Measurements from ENCODE around the gene HPCAL1. TPM values are rescaled to one million over a fixed set of nuclear protein-coding genes. Genes with fewer than 3 reads are reported as not detected.

Gene HPCAL1
- total RNA-seq, 1 experiment from 2014 or later = 26.9 TPM

GRCh38 chr2:10322481-10322880, 19.8 kb downstream of the HPCAL1 start:
- no peaks in the 10 kb centered on the region for H3K27me3 Mint-ChIP-seq (ENCODE audit: insufficient read depth, unreplicated experiment)
- no peak for DNase-seq
- Histone ChIP-seq H3K4me1 (peaks cover 47% of the 10 kb centered on the region), H3K27me3 (replicated peaks; ENCODE audit: control insufficient read depth, insufficient read depth, low read length) (no peaks in the 10 kb centered on the region), H3K9me3 (peaks cover 10% of the 10 kb centered on the region; the same call in 1 of the 2 replicates), H3K36me3 (ENCODE audit: control insufficient read depth, insufficient read depth, low read length) (peaks cover 3% of the 10 kb centered on the region; the same call in 1 of the 2 replicates), H3K4me3 (ENCODE audit: low read depth, low read length) (no peak overlapping the region)
- no TSS peak for BruUV-seq (replicated peaks)
- H3K36me3 Mint-ChIP-seq (ENCODE audit: insufficient read depth, unreplicated experiment) = peaks cover 7% of the 10 kb centered on the region
- ChIA-PET POLR2A (interaction anchor here (0.5 to 1.0 kb wide), 2 partner anchors 18 to 95 kb away, joined by 3 read pairs; no protein-coding TSS in a partner anchor), CTCF (interaction anchor here (1.2 to 2.0 kb wide), 3 partner anchors 19 to 87 kb away, joined by 4 to 7 read pairs (median 6); partner anchors contain the start of gene HPCAL1)
- no peak overlapping the region for H3K27ac Mint-ChIP-seq (ENCODE audit: unreplicated experiment)
- H3K9me3 Mint-ChIP-seq (ENCODE audit: unreplicated experiment) = peaks cover 11% of the 10 kb centered on the region
- H3K4me1 Mint-ChIP-seq (ENCODE audit: low read depth, unreplicated experiment) = peaks cover 26% of the 10 kb centered on the region
- intact Hi-C loops (cut with micrococcal nuclease; ENCODE audit: unreplicated experiment) = loop anchor here (1.0 kb wide), 1 partner anchor 19 kb away; no protein-coding TSS in a partner anchor
- TF ChIP-seq, protein P1, sequence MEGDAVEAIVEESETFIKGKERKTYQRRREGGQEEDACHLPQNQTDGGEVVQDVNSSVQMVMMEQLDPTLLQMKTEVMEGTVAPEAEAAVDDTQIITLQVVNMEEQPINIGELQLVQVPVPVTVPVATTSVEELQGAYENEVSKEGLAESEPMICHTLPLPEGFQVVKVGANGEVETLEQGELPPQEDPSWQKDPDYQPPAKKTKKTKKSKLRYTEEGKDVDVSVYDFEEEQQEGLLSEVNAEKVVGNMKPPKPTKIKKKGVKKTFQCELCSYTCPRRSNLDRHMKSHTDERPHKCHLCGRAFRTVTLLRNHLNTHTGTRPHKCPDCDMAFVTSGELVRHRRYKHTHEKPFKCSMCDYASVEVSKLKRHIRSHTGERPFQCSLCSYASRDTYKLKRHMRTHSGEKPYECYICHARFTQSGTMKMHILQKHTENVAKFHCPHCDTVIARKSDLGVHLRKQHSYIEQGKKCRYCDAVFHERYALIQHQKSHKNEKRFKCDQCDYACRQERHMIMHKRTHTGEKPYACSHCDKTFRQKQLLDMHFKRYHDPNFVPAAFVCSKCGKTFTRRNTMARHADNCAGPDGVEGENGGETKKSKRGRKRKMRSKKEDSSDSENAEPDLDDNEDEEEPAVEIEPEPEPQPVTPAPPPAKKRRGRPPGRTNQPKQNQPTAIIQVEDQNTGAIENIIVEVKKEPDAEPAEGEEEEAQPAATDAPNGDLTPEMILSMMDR (IDR thresholded peaks at IDR 0.05; ENCODE audit: insufficient read depth in 1 of 2, low read depth in 1 of 2, low read length in 1 of 2, severe bottlenecking in 1 of 2, unreplicated experiment in 1 of 2) = no peak
- H3K4me3 Mint-ChIP-seq (ENCODE audit: unreplicated experiment) = peak overlapping the region; percentile 9

GRCh38 chr2:10322973-10323372, 20.3 kb downstream of the HPCAL1 start:
- TF ChIP-seq, protein P1 (IDR thresholded peaks at IDR 0.05; ENCODE audit: insufficient read depth in 1 of 2, low read depth in 1 of 2, low read length in 1 of 2, severe bottlenecking in 1 of 2, unreplicated experiment in 1 of 2) = no peak
- POLR2A ChIA-PET = interaction anchor here (0.5 to 1.0 kb wide), 2 partner anchors 19 to 94 kb away, joined by 3 read pairs; no protein-coding TSS in a partner anchor
- Mint-ChIP-seq H3K4me3 (ENCODE audit: unreplicated experiment) (peak overlapping the region; percentile 9), H3K4me1 (ENCODE audit: low read depth, unreplicated experiment) (peaks cover 26% of the 10 kb centered on the region), H3K9me3 (ENCODE audit: unreplicated experiment) (peaks cover 11% of the 10 kb centered on the region), H3K27me3 (ENCODE audit: insufficient read depth, unreplicated experiment) (no peaks in the 10 kb centered on the region), H3K27ac (ENCODE audit: unreplicated experiment) (peak overlapping the region; percentile 87), H3K36me3 (ENCODE audit: insufficient read depth, unreplicated experiment) (peaks cover 7% of the 10 kb centered on the region)
- Histone ChIP-seq H3K27me3 (replicated peaks; ENCODE audit: control insufficient read depth, insufficient read depth, low read length) (no peaks in the 10 kb centered on the region), H3K4me3 (ENCODE audit: low read depth, low read length) (no peak overlapping the region), H3K4me1 (peaks cover 47% of the 10 kb centered on the region), H3K9me3 (peaks cover 10% of the 10 kb centered on the region; the same call in 1 of the 2 replicates), H3K36me3 (ENCODE audit: control insufficient read depth, insufficient read depth, low read length) (peaks cover 3% of the 10 kb centered on the region; the same call in 1 of the 2 replicates)
- DNase-seq = no peak
- BruUV-seq (replicated peaks) = no TSS peak
- CTCF ChIA-PET = interaction anchor here (1.2 to 2.0 kb wide), 3 partner anchors 20 to 86 kb away, joined by 4 to 7 read pairs (median 6); partner anchors contain the start of gene HPCAL1
- intact Hi-C loops (cut with micrococcal nuclease; ENCODE audit: unreplicated experiment) = loop anchor here (1.0 kb wide), 1 partner anchor 20 kb away; no protein-coding TSS in a partner anchor

GRCh38 chr2:10323535-10323934, 20.8 kb downstream of the HPCAL1 start:
- Mint-ChIP-seq H3K27ac (ENCODE audit: unreplicated experiment) (peak overlapping the region; percentile 87), H3K27me3 (ENCODE audit: insufficient read depth, unreplicated experiment) (no peaks in the 10 kb centered on the region), H3K9me3 (ENCODE audit: unreplicated experiment) (peaks cover 11% of the 10 kb centered on the region), H3K4me1 (ENCODE audit: low read depth, unreplicated experiment) (peaks cover 26% of the 10 kb centered on the region), H3K4me3 (ENCODE audit: unreplicated experiment) (no peak overlapping the region), H3K36me3 (ENCODE audit: insufficient read depth, unreplicated experiment) (peaks cover 7% of the 10 kb centered on the region)
- Histone ChIP-seq H3K4me3 (ENCODE audit: low read depth, low read length) (no peak overlapping the region), H3K36me3 (ENCODE audit: control insufficient read depth, insufficient read depth, low read length) (peaks cover 3% of the 10 kb centered on the region; the same call in 1 of the 2 replicates), H3K9me3 (peaks cover 10% of the 10 kb centered on the region; the same call in 1 of the 2 replicates), H3K27me3 (replicated peaks; ENCODE audit: control insufficient read depth, insufficient read depth, low read length) (no peaks in the 10 kb centered on the region), H3K4me1 (peaks cover 47% of the 10 kb centered on the region)
- ChIA-PET CTCF (interaction anchor here (2.0 kb wide), 1 partner anchor 20 kb away, joined by 7 read pairs; the partner anchor contains the start of gene HPCAL1), POLR2A (no interaction called here)
- intact Hi-C loops (cut with micrococcal nuclease; ENCODE audit: unreplicated experiment) = no loop called here
- BruUV-seq (replicated peaks) = no TSS peak
- TF ChIP-seq, protein P1 (IDR thresholded peaks at IDR 0.05; ENCODE audit: insufficient read depth in 1 of 2, low read depth in 1 of 2, low read length in 1 of 2, severe bottlenecking in 1 of 2, unreplicated experiment in 1 of 2) = no peak
- DNase-seq = no peak

Measured in Caco-2 (cell line).